CD4-positive, alpha-beta T cell (primary cell): ENCODE results near the gene OST4. TPM values are rescaled to one million over a fixed set of nuclear protein-coding genes. Genes with fewer than 3 reads are reported as not detected.
A peak's percentile ranks its signal among the peaks of the same experiment; 100 is the strongest.
"Not testable (repeated sequence)": the region's sequence is repeated elsewhere in the genome, so short reads cannot be mapped to it uniquely, and the experiment has no call there.

ENCODE experiments used
- ATAC-seq: fragments of 200-7000 bp; cut with Tn5 transposase; one replicate; pipeline ENCODE4 v1.10.0; 2022; ENCODE audit warnings: mild to moderate bottlenecking; ENCODE audit not compliant: poor library complexity
- CTCF ChIA-PET: fragments of 350-600 bp; sonication (Branson Sonifier 250); formaldehyde crosslinking; loops from one replicate; lab custom pipeline; 2021; ENCODE audit warnings: antibody characterized with exemption, inconsistent platforms; lab: Charles Lee
- POLR2A ChIA-PET: fragments of 350-600 bp; sonication (Branson Sonifier 250); formaldehyde crosslinking; loops from one replicate; lab custom pipeline; 2021; ENCODE audit warnings: antibody characterized with exemption, inconsistent platforms; lab: Charles Lee
- DNase-seq, 14 experiments: peaks; one replicate each; pipeline ENCODE4 v3.0.0-alpha.2; 2013 to 2020; ENCODE audit warnings: mixed read lengths in 2 of 14
- H3K27ac ChIP-seq, 2 donors: one replicate each; pipeline versions ENCODE4 v1.5.1 to v1.7.0; 2013; ENCODE audit warnings: low read length in 2 of 2, low read depth in 1 of 2, mild to moderate bottlenecking in 1 of 2
- H3K27me3 ChIP-seq, 2 experiments: 1 replicate in 1 of 2; 2 replicates in 1 of 2; pipeline versions ENCODE4 v1.6.1 to v1.7.0; 2013; ENCODE audit warnings: low read length in 2 of 2, control low read depth in 1 of 2, mild to moderate bottlenecking in 1 of 2, moderate library complexity in 1 of 2; ENCODE audit not compliant: insufficient read depth in 2 of 2, control insufficient read depth in 1 of 2
- H3K36me3 ChIP-seq: one replicate; pipeline ENCODE4 v1.6.1; 2013; ENCODE audit warnings: low read length, control low read depth; ENCODE audit not compliant: insufficient read depth
- H3K4me1 ChIP-seq: one replicate; pipeline ENCODE4 v1.6.1; 2013; ENCODE audit warnings: low read length, control low read depth; ENCODE audit not compliant: insufficient read depth
- H3K4me3 ChIP-seq: one replicate; pipeline ENCODE4 v1.5.1; 2013; ENCODE audit warnings: mild to moderate bottlenecking, low read length, moderate library complexity
- H3K9me3 ChIP-seq, 2 experiments: 1 replicate in 1 of 2; 2 replicates in 1 of 2; pipeline versions ENCODE4 v1.6.1 to v1.7.0; 2013; ENCODE audit warnings: low read length in 2 of 2, mild to moderate bottlenecking in 2 of 2, control low read depth in 1 of 2, moderate library complexity in 1 of 2; ENCODE audit not compliant: control insufficient read depth in 1 of 2, insufficient read depth in 1 of 2
- H3K27ac Mint-ChIP-seq: one replicate; pipeline ENCODE4 v1.8.0; 2020; ENCODE audit warnings: mixed read lengths
- H3K27me3 Mint-ChIP-seq: one replicate; pipeline ENCODE4 v1.8.0; 2021; ENCODE audit warnings: mixed read lengths
- H3K36me3 Mint-ChIP-seq: one replicate; pipeline ENCODE4 v1.8.0; 2021; ENCODE audit warnings: low read depth, mixed read lengths
- H3K4me1 Mint-ChIP-seq: one replicate; pipeline ENCODE4 v1.8.0; 2021; ENCODE audit warnings: low read depth, mixed read lengths
- H3K4me3 Mint-ChIP-seq: one replicate; pipeline ENCODE4 v1.8.0; 2020; ENCODE audit warnings: mild to moderate bottlenecking, mixed read lengths
- H3K9me3 Mint-ChIP-seq: one replicate; pipeline ENCODE4 v1.8.0; 2020; ENCODE audit warnings: mixed read lengths
- intact Hi-C, 2 experiments: fragments of 100-400 bp; cut with DNase I in 1 of 2; cut with micrococcal nuclease in 1 of 2; formaldehyde crosslinking; loops; one replicate each; pipeline versions ENCODE4 v1.15.1 to v1.9.0; 2023 to 2025; cut with DNase I, micrococcal nuclease
- polyA plus RNA-seq, 2 donors: library from polyadenylated mRNA; unstranded; fragments of 120-200 nt; gene quantifications; one replicate each; pipeline ENCODE4 v1.2.1, GENCODE V29; 2013
- total RNA-seq, 174 experiments: library from RNA in 2 of 174; stranded (reverse) in 2 of 174; gene quantifications; one replicate each; pipeline ENCODE4 v1.2.3 and lab custom pipeline; 2021 to 2026
- TF ChIP-seq, protein P1 (sequence below): fragments of 200-600 bp; IDR thresholded peaks from one replicate; pipeline ENCODE4 v1.8.0; 2022; ENCODE audit warnings: antibody characterized with exemption, mild to moderate bottlenecking

Gene OST4
- total RNA-seq (100 to 1,000 TPM; 232 to 254 TPM), total RNA-seq (lab: John Stamatoyannopoulos, UW) (47.0 to 116 (median 84.9) reads per million in 172 experiments)
- polyA plus RNA-seq (2013, experiment 1 of 2), result 366 TPM
- 314 TPM for polyA plus RNA-seq (2013, experiment 2 of 2)

DNA sequence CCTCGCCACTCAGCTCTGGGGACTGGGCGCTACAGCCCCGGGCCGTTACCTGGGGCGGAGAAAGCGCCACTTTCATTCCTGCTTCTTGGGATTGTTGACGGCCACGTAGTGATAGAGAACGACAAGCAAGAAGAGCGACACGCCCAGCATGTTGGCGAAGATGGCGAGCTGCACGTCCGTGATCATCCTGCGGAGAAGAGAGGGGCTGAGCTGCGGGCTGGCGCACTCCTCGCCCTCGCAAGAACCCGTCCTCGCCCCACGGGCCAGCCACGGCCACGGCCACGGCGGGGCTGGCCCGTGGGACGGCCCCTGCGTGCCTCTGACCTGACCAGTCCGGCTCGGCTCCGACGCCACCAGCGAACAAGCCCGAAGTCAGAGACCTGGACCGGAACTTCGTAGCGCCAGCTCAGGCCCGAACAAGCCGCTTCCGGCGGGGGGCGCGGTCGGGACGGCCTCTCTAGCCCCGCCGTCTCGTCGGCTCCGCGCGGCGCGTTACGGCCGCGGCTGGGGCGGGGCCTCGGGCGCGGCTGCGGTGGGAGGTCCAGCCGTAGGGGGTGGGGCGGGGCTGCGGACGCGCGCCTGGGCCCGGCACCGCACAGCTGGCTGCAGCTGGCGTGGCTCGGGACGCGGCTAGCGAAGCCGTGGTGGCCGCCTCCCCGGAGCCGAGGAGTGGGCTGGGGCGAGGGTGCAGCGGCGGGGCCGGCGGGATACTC lies at the start of gene OST4:
OST4 (minus strand) TSS at position 378 of the 713 bp plus-strand sequence.
- Mint-ChIP-seq H3K9me3 (no peaks in the 10 kb centered on the region), H3K27me3 (no peaks in the 10 kb centered on the region), H3K27ac (peak within 1 kb of the TSS; percentile 98), H3K4me3 (peak within 1 kb of the TSS; percentile 99), H3K36me3 (peaks cover 40% of the 10 kb centered on the region), H3K4me1 (peaks cover 84% of the 10 kb centered on the region)
- H3K36me3 ChIP-seq, result peaks cover 32% of the 10 kb centered on the region
- peak within 1 kb of the TSS; percentile 90 to 91 for H3K27ac ChIP-seq
- peak; percentile 86 for ATAC-seq
- no peaks in the 10 kb centered on the region for H3K27me3 ChIP-seq
- peak within 1 kb of the TSS; percentile 99 for H3K4me3 ChIP-seq
- CTCF ChIA-PET, result interaction anchor here (1.0 to 1.4 kb wide), 9 partner anchors 10 to 109 kb away, joined by 3 to 9 read pairs (median 4); partner anchors contain the start of genes AGBL5 and KHK
- no peaks in the 10 kb centered on the region for H3K9me3 ChIP-seq
- POLR2A ChIA-PET, result interaction anchor here (0.6 to 13.4 kb wide), 18 partner anchors 9 to 1703 kb away, joined by 3 to 301 read pairs (median 3); partner anchors contain the start of genes ABHD1, AGBL5, ATRAID and CENPA
- peak; percentile 76 to 95 (median 86) for DNase-seq
- peaks cover 74% of the 10 kb centered on the region for H3K4me1 ChIP-seq
- TF ChIP-seq, protein P1, sequence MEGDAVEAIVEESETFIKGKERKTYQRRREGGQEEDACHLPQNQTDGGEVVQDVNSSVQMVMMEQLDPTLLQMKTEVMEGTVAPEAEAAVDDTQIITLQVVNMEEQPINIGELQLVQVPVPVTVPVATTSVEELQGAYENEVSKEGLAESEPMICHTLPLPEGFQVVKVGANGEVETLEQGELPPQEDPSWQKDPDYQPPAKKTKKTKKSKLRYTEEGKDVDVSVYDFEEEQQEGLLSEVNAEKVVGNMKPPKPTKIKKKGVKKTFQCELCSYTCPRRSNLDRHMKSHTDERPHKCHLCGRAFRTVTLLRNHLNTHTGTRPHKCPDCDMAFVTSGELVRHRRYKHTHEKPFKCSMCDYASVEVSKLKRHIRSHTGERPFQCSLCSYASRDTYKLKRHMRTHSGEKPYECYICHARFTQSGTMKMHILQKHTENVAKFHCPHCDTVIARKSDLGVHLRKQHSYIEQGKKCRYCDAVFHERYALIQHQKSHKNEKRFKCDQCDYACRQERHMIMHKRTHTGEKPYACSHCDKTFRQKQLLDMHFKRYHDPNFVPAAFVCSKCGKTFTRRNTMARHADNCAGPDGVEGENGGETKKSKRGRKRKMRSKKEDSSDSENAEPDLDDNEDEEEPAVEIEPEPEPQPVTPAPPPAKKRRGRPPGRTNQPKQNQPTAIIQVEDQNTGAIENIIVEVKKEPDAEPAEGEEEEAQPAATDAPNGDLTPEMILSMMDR, result no peak
- intact Hi-C loops, result loop anchor here (1.0 to 5.0 kb wide), 6 partner anchors 15 to 557 kb away; partner anchors contain the start of genes AGBL5 (in 2 of the 2), ATRAID (in 1 of the 2), CCDC121 (in 1 of the 2) and GPN1 (in 1 of the 2)

DNA sequence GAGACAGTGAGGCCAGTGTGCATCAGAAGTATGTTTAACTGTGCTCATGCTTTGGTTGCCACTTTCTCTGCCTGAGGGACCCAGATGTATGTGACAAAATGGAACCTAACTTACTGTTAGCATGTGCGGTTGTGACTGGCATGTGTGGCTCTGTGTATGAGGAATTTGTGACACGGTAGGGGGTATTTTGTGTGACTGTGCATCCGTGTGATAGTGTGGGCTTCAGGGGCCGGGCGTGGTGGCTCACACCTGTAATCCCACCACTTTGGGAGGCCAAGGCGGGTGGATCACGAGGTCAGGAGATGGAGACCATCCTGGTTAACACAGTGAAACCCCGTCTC lies 47.8 kb upstream of the OST4 start:
- Mint-ChIP-seq H3K4me1 (peaks cover 18% of the 10 kb centered on the region), H3K4me3 (peak overlapping the region; percentile 81), H3K27me3 (peaks cover 33% of the 10 kb centered on the region)
- Histone ChIP-seq H3K27me3 (peaks cover 13 to 14% of the 10 kb centered on the region in 2 experiments), H3K4me3 (peak overlapping the region; percentile 24), H3K4me1 (peaks cover 26% of the 10 kb centered on the region)
- POLR2A ChIA-PET, CTCF ChIA-PET, intact Hi-C loops, ATAC-seq, H3K9me3 ChIP-seq, H3K36me3 ChIP-seq, H3K27ac ChIP-seq, H3K9me3 Mint-ChIP-seq, H3K27ac Mint-ChIP-seq, H3K36me3 Mint-ChIP-seq, DNase-seq: not testable (repeated sequence)

DNA sequence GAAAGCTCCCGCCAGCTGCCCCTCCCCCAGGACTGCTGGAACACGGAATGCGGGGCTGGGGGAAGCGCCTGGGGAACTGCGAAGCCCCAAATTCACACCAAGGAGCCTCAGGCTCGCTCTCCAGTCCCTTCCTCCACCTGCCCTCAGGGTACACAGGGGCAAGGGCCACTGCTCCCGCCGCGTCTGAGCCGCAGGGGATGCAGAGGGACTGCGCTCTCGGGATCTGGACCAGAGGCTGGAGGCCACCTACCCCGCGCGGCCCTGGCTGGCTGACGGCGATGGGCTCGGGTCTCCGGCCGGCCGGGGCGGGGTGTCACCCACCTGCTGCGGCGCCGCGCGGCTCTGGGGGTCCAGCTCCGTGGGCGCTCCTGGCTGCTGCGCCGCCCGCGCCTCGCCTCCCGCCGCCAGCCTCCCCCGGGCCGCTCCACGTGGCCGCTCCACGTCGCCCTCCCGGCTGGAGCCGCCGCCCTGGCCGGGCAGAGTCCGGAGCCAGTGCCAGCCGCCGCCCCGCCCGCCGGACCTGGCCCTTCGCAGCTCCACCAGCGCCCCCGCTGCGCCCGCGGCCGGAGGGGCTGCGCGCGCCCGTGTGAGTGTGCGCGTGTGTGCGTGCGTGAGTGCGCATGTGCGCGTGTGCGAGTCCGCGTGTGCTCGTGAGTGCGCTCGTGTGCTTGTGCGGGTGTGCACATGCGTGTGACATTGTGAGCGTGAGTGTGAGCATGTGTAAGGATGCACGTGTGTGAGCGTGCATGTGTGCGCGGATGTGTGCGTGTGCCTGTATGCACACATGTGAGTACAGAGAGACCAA lies 47.3 kb upstream of the OST4 start, which contains the start of gene CGREF1:
CGREF1 (minus strand) TSS at position 604 of the 805 bp plus-strand sequence. CDS start 14,762 bp downstream, outside the sequence.
- H3K4me3 ChIP-seq, result peak within 1 kb of the TSS; percentile 24
- no peaks in the 10 kb centered on the region for H3K36me3 ChIP-seq
- peaks cover 13 to 14% of the 10 kb centered on the region in 2 experiments for H3K27me3 ChIP-seq
- POLR2A ChIA-PET, result interaction anchor here (0.8 kb wide), 1 partner anchor 47 kb away, joined by 3 read pairs; the partner anchor contains the start of gene OST4
- Mint-ChIP-seq H3K27ac (no peak within 1 kb of the TSS), H3K9me3 (no peaks in the 10 kb centered on the region), H3K27me3 (peaks cover 33% of the 10 kb centered on the region), H3K4me1 (peaks cover 18% of the 10 kb centered on the region), H3K36me3 (no peaks in the 10 kb centered on the region), H3K4me3 (peak within 1 kb of the TSS; percentile 81)
- CTCF ChIA-PET, result no interaction called here
- no peak within 1 kb of the TSS for H3K27ac ChIP-seq
- H3K4me1 ChIP-seq, result peaks cover 21% of the 10 kb centered on the region
- TF ChIP-seq, protein P1, result no peak
- DNase-seq (peak in 2 of 14 experiments; percentile 25 to 43), ATAC-seq (no peak)
- peaks cover 0 to 4% of the 10 kb centered on the region in 2 experiments for H3K9me3 ChIP-seq
- intact Hi-C loops, result no loop called here
